GM15510 (cell line): Measurements from ENCODE around the gene ADGRG7.

Experiments used
- POLR2A ChIP-seq: IDR thresholded peaks from 3 replicates; pipeline ENCODE4 v1.6.1; 2011; ENCODE audit warnings: borderline replicate concordance; ENCODE audit not compliant: insufficient read length; ENCODE audit errors: extremely low read depth

ADGRG7 gene, protein sequence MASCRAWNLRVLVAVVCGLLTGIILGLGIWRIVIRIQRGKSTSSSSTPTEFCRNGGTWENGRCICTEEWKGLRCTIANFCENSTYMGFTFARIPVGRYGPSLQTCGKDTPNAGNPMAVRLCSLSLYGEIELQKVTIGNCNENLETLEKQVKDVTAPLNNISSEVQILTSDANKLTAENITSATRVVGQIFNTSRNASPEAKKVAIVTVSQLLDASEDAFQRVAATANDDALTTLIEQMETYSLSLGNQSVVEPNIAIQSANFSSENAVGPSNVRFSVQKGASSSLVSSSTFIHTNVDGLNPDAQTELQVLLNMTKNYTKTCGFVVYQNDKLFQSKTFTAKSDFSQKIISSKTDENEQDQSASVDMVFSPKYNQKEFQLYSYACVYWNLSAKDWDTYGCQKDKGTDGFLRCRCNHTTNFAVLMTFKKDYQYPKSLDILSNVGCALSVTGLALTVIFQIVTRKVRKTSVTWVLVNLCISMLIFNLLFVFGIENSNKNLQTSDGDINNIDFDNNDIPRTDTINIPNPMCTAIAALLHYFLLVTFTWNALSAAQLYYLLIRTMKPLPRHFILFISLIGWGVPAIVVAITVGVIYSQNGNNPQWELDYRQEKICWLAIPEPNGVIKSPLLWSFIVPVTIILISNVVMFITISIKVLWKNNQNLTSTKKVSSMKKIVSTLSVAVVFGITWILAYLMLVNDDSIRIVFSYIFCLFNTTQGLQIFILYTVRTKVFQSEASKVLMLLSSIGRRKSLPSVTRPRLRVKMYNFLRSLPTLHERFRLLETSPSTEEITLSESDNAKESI

DNA sequence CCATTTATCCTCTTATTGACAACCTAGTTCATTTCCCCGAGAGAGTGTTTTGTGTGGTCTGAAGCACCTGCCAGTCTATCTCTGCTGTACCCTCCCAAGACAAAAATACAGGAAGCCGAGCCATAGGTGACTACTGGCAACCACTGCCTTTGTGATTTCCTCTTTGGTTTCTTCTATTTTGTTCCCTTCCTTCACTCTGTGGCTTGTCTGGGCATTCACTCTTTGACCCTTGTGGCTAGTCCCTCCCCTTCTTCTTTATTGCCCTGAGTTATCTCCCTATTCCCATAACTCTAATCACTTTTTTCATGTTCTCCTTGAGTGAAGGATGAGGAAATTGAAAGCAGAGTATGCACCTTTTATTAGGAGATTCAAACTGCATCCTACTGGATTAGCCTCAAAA, at the start of gene ADGRG7:
Gene ADGRG7, plus strand, starts transcription at position 297 of the 400 bp plus-strand sequence. CDS start 256 bp downstream, outside the sequence.
- TF ChIP-seq POLR2A, result no peak

GRCh38 chr3:100560426-100560825, 49.0 kb upstream of the ADGRG7 start:
- no peak for TF ChIP-seq POLR2A

DNA sequence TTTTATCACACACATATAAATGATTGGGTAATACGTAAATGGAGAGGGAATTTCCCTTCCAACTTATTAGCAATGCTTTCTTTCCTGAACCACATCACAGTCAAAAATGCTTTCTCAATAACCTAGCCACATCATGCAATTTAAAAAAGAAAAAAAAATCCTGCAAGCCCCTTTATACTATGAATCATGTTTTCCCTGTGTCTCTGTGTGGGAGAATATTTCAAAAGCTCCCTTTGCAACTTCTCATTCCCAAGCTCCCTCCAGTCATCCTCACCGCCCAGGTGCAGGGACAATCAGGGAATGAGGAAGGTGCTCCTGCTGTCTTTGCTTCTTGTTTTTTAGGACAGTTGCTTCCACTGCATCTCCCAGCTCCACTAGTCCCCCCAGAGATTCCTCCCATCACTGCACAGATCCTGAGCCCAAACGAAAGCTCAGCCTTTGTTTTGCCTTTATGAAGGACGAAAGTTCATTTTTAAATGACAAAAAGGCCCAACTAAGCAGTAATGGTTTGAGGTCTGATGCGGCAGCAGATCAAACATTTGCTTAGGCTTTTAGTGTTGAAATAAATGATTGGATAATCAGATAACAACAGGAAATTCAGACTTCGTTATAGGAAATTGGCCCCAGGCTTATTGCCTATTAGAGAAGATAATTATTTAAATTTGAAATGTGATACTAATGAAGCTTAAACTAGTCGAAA, 47.8 kb upstream of the ADGRG7 start:
- TF ChIP-seq POLR2A, result no peak

- no peak for TF ChIP-seq POLR2A
Observed at GRCh38 chr3:100562224-100562857, 47.1 kb upstream of the ADGRG7 start.

DNA sequence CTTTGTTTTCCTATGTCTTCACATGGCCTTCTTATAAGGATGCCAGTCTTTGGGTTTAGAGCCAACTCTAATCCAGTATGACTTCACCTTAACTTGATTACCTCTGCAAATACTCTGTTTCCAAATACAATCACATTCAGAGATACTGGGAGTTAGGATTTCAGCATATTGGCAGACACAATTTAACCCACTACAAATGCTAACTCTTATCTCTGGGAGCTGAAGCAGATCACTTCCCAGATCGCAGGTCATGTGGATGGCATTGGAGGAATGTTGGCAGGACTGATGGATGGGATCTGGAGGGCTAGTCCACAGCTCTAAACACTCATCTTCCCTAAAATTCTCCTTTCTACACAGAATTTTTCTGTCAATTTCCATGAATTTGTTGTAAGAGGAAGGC, 46.2 kb upstream of the ADGRG7 start:
- TF ChIP-seq POLR2A, result no peak

- no peak for TF ChIP-seq POLR2A
Observed at GRCh38 chr3:100563652-100564211, 45.7 kb upstream of the ADGRG7 start.

DNA sequence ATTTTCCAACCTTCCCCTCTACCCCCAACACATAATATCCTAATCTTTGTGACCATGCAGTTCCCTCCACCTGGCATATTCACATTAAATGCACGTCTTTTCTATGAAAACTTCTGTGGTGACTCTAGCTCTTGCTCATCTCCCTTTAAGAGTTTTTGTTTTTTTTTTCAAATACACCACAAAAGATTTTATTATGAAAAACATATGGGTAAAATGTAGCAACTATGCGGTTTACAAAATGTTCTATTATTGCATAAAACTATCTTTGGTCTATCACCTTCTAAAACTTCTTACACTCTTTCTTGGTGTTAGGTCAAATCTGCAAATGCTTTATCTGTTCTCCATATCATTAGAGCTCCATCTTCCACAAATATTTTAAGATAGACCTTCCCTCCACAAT, 38.6 kb upstream of the ADGRG7 start:
- TF ChIP-seq POLR2A, result no peak

DNA sequence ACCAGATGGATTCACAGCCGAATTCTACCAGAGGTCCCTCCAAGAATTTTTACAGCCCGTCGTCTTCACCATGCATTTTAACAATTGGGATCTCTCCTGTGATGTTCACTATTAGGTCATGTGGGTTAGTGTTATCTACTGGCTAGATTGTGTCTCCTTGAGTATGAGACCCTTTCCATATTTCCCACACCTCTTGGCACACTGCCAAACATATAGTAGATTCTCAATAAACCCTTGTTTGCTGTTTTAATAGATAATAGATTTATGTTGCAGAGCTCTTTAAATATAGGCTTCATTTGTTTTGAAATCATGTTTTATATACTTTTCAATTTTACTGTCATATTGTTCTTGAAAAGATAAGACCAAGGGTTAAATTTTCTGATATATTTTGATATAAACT, 34.9 kb upstream of the ADGRG7 start:
- no peak for TF ChIP-seq POLR2A

DNA sequence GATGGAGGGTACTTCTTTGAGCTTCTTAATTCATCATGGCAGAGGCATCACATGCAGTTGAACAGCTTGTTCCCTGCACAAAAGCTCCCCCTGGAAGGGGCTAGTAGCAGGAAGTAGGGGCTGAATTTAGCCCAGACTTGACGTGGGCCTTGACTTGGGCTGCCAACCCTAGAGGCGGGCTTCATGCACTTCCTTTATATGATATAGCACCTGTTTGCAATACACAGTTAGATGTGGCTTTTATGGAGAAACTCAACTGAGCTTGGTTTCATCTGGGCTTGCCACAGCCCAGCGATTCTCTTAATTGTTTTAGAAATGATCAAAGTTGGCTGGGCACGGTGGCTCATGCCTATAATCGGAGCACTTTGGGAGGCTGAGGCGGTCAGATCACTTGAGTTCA, 33.7 kb upstream of the ADGRG7 start:
- TF ChIP-seq POLR2A, result no peak

- no peak for TF ChIP-seq POLR2A
Observed at GRCh38 chr3:100577382-100578008, 31.9 kb upstream of the ADGRG7 start.

DNA sequence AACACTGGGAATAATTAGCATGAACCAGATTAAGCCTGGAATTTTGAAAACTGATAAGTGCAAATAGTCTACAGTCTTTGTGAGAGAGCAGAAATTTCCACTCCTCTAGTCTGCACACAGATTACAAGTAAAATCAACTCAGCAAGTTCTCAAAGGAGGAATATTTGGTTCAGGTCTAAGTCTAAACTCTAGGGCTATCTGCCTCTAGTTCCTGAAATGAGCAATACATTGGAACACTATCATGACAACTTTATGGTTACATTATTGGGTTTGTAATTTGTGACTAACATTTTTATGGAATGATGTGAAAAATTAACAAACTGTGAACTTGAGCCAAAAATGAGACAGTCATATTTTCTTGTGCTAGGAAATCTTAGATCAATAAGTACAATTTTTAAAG, 30.8 kb upstream of the ADGRG7 start:
- TF ChIP-seq POLR2A, result no peak

DNA sequence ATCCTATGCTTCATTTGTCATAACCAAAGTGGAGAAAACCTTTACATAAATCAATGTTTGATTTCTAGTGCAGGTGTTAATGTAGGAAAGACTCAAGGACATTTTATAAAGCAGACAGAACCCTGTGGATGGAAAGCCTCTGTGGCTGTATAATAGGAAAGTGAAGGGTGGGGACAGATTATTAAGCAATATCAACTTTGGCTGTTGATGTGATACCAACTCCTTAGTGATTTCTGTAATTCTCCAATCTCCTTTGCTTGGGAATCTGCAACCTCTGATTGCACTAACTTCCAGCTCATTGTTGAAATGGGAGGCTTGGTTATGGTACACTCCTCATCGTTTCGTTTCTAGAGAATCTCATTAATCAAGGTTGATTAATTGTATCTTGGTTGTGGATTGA, 29.3 kb upstream of the ADGRG7 start:
- TF ChIP-seq POLR2A, result no peak

- TF ChIP-seq POLR2A, result no peak
Observed at GRCh38 chr3:100581650-100582049, 27.8 kb upstream of the ADGRG7 start.

GRCh38 chr3:100584101-100584660, 25.2 kb upstream of the ADGRG7 start:
- TF ChIP-seq POLR2A, result no peak
